Measurements from ENCODE around the gene TECPR2. TPM values are rescaled to one million over a fixed set of nuclear protein-coding genes. Genes with fewer than 3 reads are reported as not detected.

Gene TECPR2
- total and polyA plus RNA-seq, 2 of the 13 experiments (the other 11 are each of a cell fraction or from before 2014, with no cell fraction given): 3.5 to 5.7 TPM

GRCh38 chr14:102321456-102322422 lies 41.0 kb upstream of the TECPR2 start (continued):
- TF ChIP-seq ZFP90 (CRISPR knock-in tag; IDR thresholded peaks at IDR 0.05; ENCODE audit: borderline replicate concordance) (no peak; the same call in 1 of the 2 replicates), SOX6 (IDR thresholded peaks at IDR 0.05) (no peak), SOX6 (CRISPR knock-in tag; IDR thresholded peaks at IDR 0.05) (peak; percentile 81), FIP1L1 (IDR thresholded peaks at IDR 0.05; ENCODE audit: borderline replicate concordance, insufficient read depth, low read depth, low read length) (no peak; the same call in 1 of the 2 replicates), MTF2 (CRISPR knock-in tag; IDR thresholded peaks at IDR 0.05; ENCODE audit: borderline replicate concordance) (no peak), FOSL2 (CRISPR knock-in tag; IDR thresholded peaks at IDR 0.05) (0 out of 2 replicates have a peak, but pooled peaks have one; percentile 22), NFE2 (CRISPR knock-in tag; IDR thresholded peaks at IDR 0.05) (no peak), ZNF597 (CRISPR knock-in tag; IDR thresholded peaks at IDR 0.05) (no peak), ZNF605 (CRISPR knock-in tag; IDR thresholded peaks at IDR 0.05) (no peak), PCBP1 (IDR thresholded peaks at IDR 0.05; ENCODE audit: borderline replicate concordance, low read depth, low read length) (no peak), ZNF776 (CRISPR knock-in tag; IDR thresholded peaks at IDR 0.05) (no peak), ZNF672 (CRISPR knock-in tag; IDR thresholded peaks at IDR 0.05) (no peak), HDAC6 (IDR thresholded peaks at IDR 0.05; ENCODE audit: low read depth, low read length) (no peak), SIN3B (IDR thresholded peaks at IDR 0.05; ENCODE audit: low read length) (no peak), NRL (CRISPR knock-in tag; IDR thresholded peaks at IDR 0.05; ENCODE audit: borderline replicate concordance) (0 out of 2 replicates have a peak, but pooled peaks have one; percentile 17), ATF7-NPFF (CRISPR knock-in tag; IDR thresholded peaks at IDR 0.05; ENCODE audit: low read depth) (0 out of 2 replicates have a peak, but pooled peaks have one; percentile 28), ZNF710 (CRISPR knock-in tag; IDR thresholded peaks at IDR 0.05; ENCODE audit: borderline replicate concordance) (peak; percentile 98), HOXA5 (CRISPR knock-in tag; IDR thresholded peaks at IDR 0.05) (peak; percentile 61; the same call in 1 of the 2 replicates)
- TF ChIP-seq, protein P1, sequence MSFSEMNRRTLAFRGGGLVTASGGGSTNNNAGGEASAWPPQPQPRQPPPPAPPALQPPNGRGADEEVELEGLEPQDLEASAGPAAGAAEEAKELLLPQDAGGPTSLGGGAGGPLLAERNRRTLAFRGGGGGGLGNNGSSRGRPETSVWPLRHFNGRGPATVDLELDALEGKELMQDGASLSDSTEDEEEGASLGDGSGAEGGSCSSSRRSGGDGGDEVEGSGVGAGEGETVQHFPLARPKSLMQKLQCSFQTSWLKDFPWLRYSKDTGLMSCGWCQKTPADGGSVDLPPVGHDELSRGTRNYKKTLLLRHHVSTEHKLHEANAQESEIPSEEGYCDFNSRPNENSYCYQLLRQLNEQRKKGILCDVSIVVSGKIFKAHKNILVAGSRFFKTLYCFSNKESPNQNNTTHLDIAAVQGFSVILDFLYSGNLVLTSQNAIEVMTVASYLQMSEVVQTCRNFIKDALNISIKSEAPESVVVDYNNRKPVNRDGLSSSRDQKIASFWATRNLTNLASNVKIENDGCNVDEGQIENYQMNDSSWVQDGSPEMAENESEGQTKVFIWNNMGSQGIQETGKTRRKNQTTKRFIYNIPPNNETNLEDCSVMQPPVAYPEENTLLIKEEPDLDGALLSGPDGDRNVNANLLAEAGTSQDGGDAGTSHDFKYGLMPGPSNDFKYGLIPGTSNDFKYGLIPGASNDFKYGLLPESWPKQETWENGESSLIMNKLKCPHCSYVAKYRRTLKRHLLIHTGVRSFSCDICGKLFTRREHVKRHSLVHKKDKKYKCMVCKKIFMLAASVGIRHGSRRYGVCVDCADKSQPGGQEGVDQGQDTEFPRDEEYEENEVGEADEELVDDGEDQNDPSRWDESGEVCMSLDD (CRISPR knock-in tag; IDR thresholded peaks at IDR 0.05; ENCODE audit: borderline replicate concordance): peak; percentile 42; the same call in 1 of the 2 replicates
- TF ChIP-seq, protein P2, sequence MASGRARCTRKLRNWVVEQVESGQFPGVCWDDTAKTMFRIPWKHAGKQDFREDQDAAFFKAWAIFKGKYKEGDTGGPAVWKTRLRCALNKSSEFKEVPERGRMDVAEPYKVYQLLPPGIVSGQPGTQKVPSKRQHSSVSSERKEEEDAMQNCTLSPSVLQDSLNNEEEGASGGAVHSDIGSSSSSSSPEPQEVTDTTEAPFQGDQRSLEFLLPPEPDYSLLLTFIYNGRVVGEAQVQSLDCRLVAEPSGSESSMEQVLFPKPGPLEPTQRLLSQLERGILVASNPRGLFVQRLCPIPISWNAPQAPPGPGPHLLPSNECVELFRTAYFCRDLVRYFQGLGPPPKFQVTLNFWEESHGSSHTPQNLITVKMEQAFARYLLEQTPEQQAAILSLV (CRISPR knock-in tag; IDR thresholded peaks at IDR 0.05; ENCODE audit: borderline replicate concordance): 0 out of 2 replicates have a peak, but pooled peaks have one; percentile 62
